ENCODE results near the gene ID3. TPM values are rescaled to one million over a fixed set of nuclear protein-coding genes. Genes with fewer than 3 reads are reported as not detected.

The ID3 gene
- total and polyA plus RNA-seq, 2 donors (not counting 3 experiments of a cell fraction or from before 2014, with no cell fraction given), result 277 to 971 TPM

- Histone ChIP-seq H3K27me3 (ENCODE audit: control insufficient read depth in 2 of 2, insufficient read depth in 2 of 2, low read length in 2 of 2) (no peaks in the 10 kb centered on the region), H2AFZ (ENCODE audit: low read depth, low read length) (no peak overlapping the region), H3K36me3 (ENCODE audit: control insufficient read depth in 2 of 2, extremely low read depth in 1 of 2, insufficient read depth in 2 of 2, low read length in 2 of 2) (peaks cover 2 to 3% of the 10 kb centered on the region in 2 experiments), H3K4me2 (ENCODE audit: insufficient read depth, low read length) (peak overlapping the region; percentile 79), H3K27ac (ENCODE audit: insufficient read depth, low read depth, low read length) (peak overlapping the region; percentile 99), H3K79me2 (ENCODE audit: control insufficient read depth, insufficient read depth, low read length) (peaks cover 22% of the 10 kb centered on the region), H3K9ac (replicated peaks; ENCODE audit: extremely low read depth, insufficient read depth, low read length) (peak overlapping the region; percentile 99), H3K9me1 (replicated peaks; ENCODE audit: control insufficient read depth, extremely low read depth, insufficient read depth, low read length) (no peaks in the 10 kb centered on the region), H3K4me3 (replicated peaks in 1 of 3; ENCODE audit: insufficient read depth in 1 of 3, low read depth in 1 of 3, low read length in 3 of 3) (peak overlapping the region in 2 of 3 experiments; percentile 32 to 55), H3K9me3 (replicated peaks; ENCODE audit: control insufficient read depth, insufficient read depth, low read length) (no peaks in the 10 kb centered on the region), H3K4me1 (ENCODE audit: control insufficient read depth, extremely low read depth, insufficient read depth, low read length) (peaks cover 39% of the 10 kb centered on the region), H4K20me1 (replicated peaks; ENCODE audit: control insufficient read depth, extremely low read depth, insufficient read depth, low read length) (no peaks in the 10 kb centered on the region)
- dilution Hi-C loops (cut with MboI; ENCODE audit: extremely low pct_ligation_motif_present, low sequenced_read_pairs), result no loop called here
- BruUV-seq (replicated peaks), result no TSS peak
- peak; percentile 94 for DNase-seq (ENCODE audit: low read depth, low spot score)
- CTCF ChIA-PET, result interaction anchor here (0.6 to 24.8 kb wide), 14 partner anchors 10 to 467 kb away, joined by 3 to 1069 read pairs (median 3); partner anchors contain the start of gene E2F2
- no peak for TF ChIP-seq GATA2 (IDR thresholded peaks at IDR 0.05; ENCODE audit: insufficient read depth, insufficient read length, low read depth, low read length)
- TF ChIP-seq FOS (IDR thresholded peaks at IDR 0.05; ENCODE audit: borderline replicate concordance, insufficient read depth, low read length), result peak; percentile 14
- no peak for TF ChIP-seq JUN (IDR thresholded peaks at IDR 0.05; ENCODE audit: borderline replicate concordance, insufficient read depth, insufficient read length, low read depth)
- TF ChIP-seq POLR2A (IDR thresholded peaks at IDR 0.05; ENCODE audit: low read depth, low read length), result peak; percentile 93
- TF ChIP-seq MYC (IDR thresholded peaks at IDR 0.05; ENCODE audit: low read depth, low read length), result peak; percentile 55
- peak; percentile 95 for TF ChIP-seq POLR2AphosphoS5 (IDR thresholded peaks at IDR 0.05; ENCODE audit: insufficient read depth, low read depth, low read length)
- no peak for TF ChIP-seq EZH2 (IDR thresholded peaks at IDR 0.05; ENCODE audit: borderline replicate concordance, low read depth, low read length, severe bottlenecking)
- TF ChIP-seq, protein P1, sequence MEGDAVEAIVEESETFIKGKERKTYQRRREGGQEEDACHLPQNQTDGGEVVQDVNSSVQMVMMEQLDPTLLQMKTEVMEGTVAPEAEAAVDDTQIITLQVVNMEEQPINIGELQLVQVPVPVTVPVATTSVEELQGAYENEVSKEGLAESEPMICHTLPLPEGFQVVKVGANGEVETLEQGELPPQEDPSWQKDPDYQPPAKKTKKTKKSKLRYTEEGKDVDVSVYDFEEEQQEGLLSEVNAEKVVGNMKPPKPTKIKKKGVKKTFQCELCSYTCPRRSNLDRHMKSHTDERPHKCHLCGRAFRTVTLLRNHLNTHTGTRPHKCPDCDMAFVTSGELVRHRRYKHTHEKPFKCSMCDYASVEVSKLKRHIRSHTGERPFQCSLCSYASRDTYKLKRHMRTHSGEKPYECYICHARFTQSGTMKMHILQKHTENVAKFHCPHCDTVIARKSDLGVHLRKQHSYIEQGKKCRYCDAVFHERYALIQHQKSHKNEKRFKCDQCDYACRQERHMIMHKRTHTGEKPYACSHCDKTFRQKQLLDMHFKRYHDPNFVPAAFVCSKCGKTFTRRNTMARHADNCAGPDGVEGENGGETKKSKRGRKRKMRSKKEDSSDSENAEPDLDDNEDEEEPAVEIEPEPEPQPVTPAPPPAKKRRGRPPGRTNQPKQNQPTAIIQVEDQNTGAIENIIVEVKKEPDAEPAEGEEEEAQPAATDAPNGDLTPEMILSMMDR (IDR thresholded peaks at IDR 0.05; ENCODE audit: extremely low read depth in 1 of 2, insufficient read depth in 1 of 2, low read depth in 1 of 2, low read length in 2 of 2), result peak in 1 of 2 donors; percentile 42
- TF ChIP-seq MAX (IDR thresholded peaks at IDR 0.05; ENCODE audit: insufficient read depth, insufficient read length), result peak; percentile 56
- intact Hi-C loops (cut with micrococcal nuclease), result loop anchor here (1.0 to 5.0 kb wide), 5 partner anchors 8 to 248 kb away; partner anchors contain the start of genes ELOA and GALE
- FAIRE-seq, result peak; percentile 80
- POLR2A ChIA-PET, result interaction anchor here (0.6 to 1.7 kb wide), 4 partner anchors 23 to 80 kb away, joined by 3 to 7 read pairs (median 4); no protein-coding TSS in a partner anchor
Measured at GRCh38 chr1:23554481-23555269, 4.6 kb downstream of the ID3 start.
